Lung (tissue), 12 donors: ENCODE measurements around the gene LMF2. TPM values are rescaled to one million over a fixed set of nuclear protein-coding genes. Genes with fewer than 3 reads are reported as not detected.

Experiments used
- ATAC-seq: fragments of 200-7000 bp; cut with Tn5 transposase; one replicate; pipeline ENCODE4 v1.9.1; 2020; ENCODE audit warnings: moderate number of reproducible peaks; ENCODE audit not compliant: insufficient read depth, low FRiP score
- DNase-seq, 3 donors: peaks; one replicate each; pipeline ENCODE4 v3.0.0-alpha.2; 2013 to 2017
- H3K27ac ChIP-seq, 2 donors: one replicate each; pipeline ENCODE4 v1.5.1; 2013; ENCODE audit warnings: mild to moderate bottlenecking in 2 of 2, moderate library complexity in 2 of 2, control low read depth in 1 of 2, inconsistent platforms in 1 of 2, low read depth in 1 of 2, low read length in 1 of 2
- H3K27me3 ChIP-seq, 3 donors: one replicate each; pipeline ENCODE4 v1.5.1; 2013; ENCODE audit warnings: low read length in 2 of 3; ENCODE audit not compliant: control insufficient read depth in 3 of 3, insufficient read depth in 3 of 3
- H3K36me3 ChIP-seq, 4 donors: one replicate each; pipeline ENCODE4 v1.5.1; 2013; ENCODE audit warnings: low read length in 4 of 4, mild to moderate bottlenecking in 1 of 4, moderate library complexity in 1 of 4; ENCODE audit not compliant: control insufficient read depth in 4 of 4, insufficient read depth in 4 of 4
- H3K4me1 ChIP-seq, 5 donors: one replicate each; pipeline ENCODE4 v1.5.1; 2013; ENCODE audit warnings: low read length in 5 of 5, mild to moderate bottlenecking in 2 of 5, moderate library complexity in 1 of 5; ENCODE audit not compliant: control insufficient read depth in 5 of 5, insufficient read depth in 5 of 5
- H3K4me3 ChIP-seq: one replicate; pipeline ENCODE4 v1.5.1; 2013; ENCODE audit warnings: mild to moderate bottlenecking, control low read depth, moderate library complexity
- H3K9ac ChIP-seq, 2 donors: one replicate each; pipeline ENCODE4 v1.5.1; 2013; ENCODE audit warnings: low read length in 2 of 2, control low read depth in 1 of 2; ENCODE audit not compliant: insufficient read depth in 1 of 2
- H3K9me3 ChIP-seq, 4 donors: one replicate each; pipeline ENCODE4 v1.5.1; 2013; ENCODE audit warnings: low read length in 3 of 4, mild to moderate bottlenecking in 1 of 4, moderate library complexity in 1 of 4; ENCODE audit not compliant: control insufficient read depth in 4 of 4, insufficient read depth in 3 of 4
- CTCF ChIP-seq: IDR thresholded peaks from 2 replicates; pipeline ENCODE4 v1.5.1; 2012; ENCODE audit warnings: mild to moderate bottlenecking; ENCODE audit errors: control extremely low read depth, extremely low read depth
- WGBS, 2 donors: extraction: QIAGEN DNeasy Blood & Tissue Kit; methylation state at CpG; one replicate each; pipeline ENCODE4 v1.1.7; 2013; 5-methylcytosine and 5-hydroxymethylcytosine counted together
- polyA plus RNA-seq, 2 donors: library from polyadenylated mRNA; stranded (reverse); fragments of 200-250 nt; gene quantifications; one replicate each; pipeline ENCODE4 v1.2.1, GENCODE V29; 2013
- total RNA-seq, 2 donors: library from RNA; depleted of rRNA in 1 of 2; stranded (reverse); fragments of >200 nt in 1 of 2; gene quantifications; one replicate each; pipeline ENCODE4 v1.2.1, GENCODE V29; 2014 to 2021
- donor health status: control.
- donor health status: control.
- donor health status: Bipolar disorder and iron deficiency.
- donor health status: healthy.
- donor health status: DM: yes; HTN: yes; CAD: no.

LMF2 gene
- total and polyA plus RNA-seq, 4 donors: 29.8 to 84.6 (median 50.4) TPM

- Histone ChIP-seq H3K4me1 (no peaks in the 10 kb centered on the region), H3K4me3 (no peak overlapping the region), H3K9ac (no peak overlapping the region), H3K9me3 (no peaks in the 10 kb centered on the region), H3K36me3 (no peaks in the 10 kb centered on the region), H3K27ac (no peak overlapping the region), H3K27me3 (peaks cover 0 to 7% (median 0%) of the 10 kb centered on the region in 3 donors)
- DNase-seq (no peak), ATAC-seq (no peak)
- 39 to 47% methylated on average over 27 of the region's 27 CpGs for WGBS, 2 donors
- TF ChIP-seq CTCF: no peak
Measured at GRCh38 chr22:50490531-50491308, 16.8 kb downstream of the LMF2 start.

- H3K27ac ChIP-seq: no peak overlapping the region
- TF ChIP-seq CTCF: no peak
- no peaks in the 10 kb centered on the region for H3K36me3 ChIP-seq
- H3K9me3 ChIP-seq: no peaks in the 10 kb centered on the region
- WGBS, 2 donors: 80 to 86% methylated on average over 29 to 31 of the region's 31 CpGs
- ATAC-seq (no peak), DNase-seq (no peak)
- no peaks in the 10 kb centered on the region for H3K4me1 ChIP-seq
- H3K4me3 ChIP-seq: peak overlapping the region; percentile 2
- peaks cover 0 to 7% (median 0%) of the 10 kb centered on the region in 3 donors for H3K27me3 ChIP-seq
- no peak overlapping the region for H3K9ac ChIP-seq
Measured at GRCh38 chr22:50489363-50490243, 17.9 kb downstream of the LMF2 start.

GRCh38 chr22:50488886-50489285 lies 18.6 kb downstream of the LMF2 start:
- no peak overlapping the region for H3K9ac ChIP-seq
- H3K9me3 ChIP-seq: no peaks in the 10 kb centered on the region
- no peak overlapping the region for H3K27ac ChIP-seq
- 82 to 83% methylated on average over 16 to 19 of the region's 19 CpGs for WGBS, 2 donors
- no peaks in the 10 kb centered on the region for H3K36me3 ChIP-seq
- no peak overlapping the region for H3K4me3 ChIP-seq
- no peak for TF ChIP-seq CTCF
- DNase-seq (no peak), ATAC-seq (no peak)
- H3K4me1 ChIP-seq: no peaks in the 10 kb centered on the region
- H3K27me3 ChIP-seq: peaks cover 0 to 7% (median 0%) of the 10 kb centered on the region in 3 donors
